Measurements from ENCODE around the gene EPSTI1. TPM values are rescaled to one million over a fixed set of nuclear protein-coding genes. Genes with fewer than 3 reads are reported as not detected.

The EPSTI1 gene
- total RNA-seq, 1 donor: 15.1 TPM

- TF ChIP-seq, protein P1, sequence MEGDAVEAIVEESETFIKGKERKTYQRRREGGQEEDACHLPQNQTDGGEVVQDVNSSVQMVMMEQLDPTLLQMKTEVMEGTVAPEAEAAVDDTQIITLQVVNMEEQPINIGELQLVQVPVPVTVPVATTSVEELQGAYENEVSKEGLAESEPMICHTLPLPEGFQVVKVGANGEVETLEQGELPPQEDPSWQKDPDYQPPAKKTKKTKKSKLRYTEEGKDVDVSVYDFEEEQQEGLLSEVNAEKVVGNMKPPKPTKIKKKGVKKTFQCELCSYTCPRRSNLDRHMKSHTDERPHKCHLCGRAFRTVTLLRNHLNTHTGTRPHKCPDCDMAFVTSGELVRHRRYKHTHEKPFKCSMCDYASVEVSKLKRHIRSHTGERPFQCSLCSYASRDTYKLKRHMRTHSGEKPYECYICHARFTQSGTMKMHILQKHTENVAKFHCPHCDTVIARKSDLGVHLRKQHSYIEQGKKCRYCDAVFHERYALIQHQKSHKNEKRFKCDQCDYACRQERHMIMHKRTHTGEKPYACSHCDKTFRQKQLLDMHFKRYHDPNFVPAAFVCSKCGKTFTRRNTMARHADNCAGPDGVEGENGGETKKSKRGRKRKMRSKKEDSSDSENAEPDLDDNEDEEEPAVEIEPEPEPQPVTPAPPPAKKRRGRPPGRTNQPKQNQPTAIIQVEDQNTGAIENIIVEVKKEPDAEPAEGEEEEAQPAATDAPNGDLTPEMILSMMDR (IDR thresholded peaks at IDR 0.05; ENCODE audit: insufficient read depth, low read depth, low read length): no peak
- DNase-seq (ENCODE audit: low read depth): no peak
- no peak overlapping the region for H3K4me3 ChIP-seq (ENCODE audit: low read depth, low read length)
Observed at GRCh38 chr13:42967660-42968059, 24.4 kb downstream of the EPSTI1 start.

DNA sequence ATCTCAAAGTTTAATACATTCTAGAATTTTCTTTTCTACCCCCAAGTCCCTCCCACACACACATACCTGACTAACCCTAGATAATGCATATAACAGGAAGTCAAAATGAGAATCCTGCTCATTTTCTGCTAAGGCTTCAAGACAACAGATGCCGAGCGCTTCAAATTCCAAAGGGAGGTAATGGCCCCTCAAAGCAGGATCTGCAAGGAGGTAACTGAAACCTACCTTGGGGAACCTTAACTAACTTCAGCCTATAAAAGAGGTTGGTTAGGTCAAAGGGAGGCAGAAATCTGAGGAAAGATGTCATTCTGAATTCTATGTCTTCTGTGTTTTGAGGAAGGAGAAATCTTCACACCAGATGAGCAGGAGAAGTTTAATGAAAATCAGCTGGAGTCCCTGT, 26.8 kb downstream of the EPSTI1 start:
- TF ChIP-seq, protein P1 (IDR thresholded peaks at IDR 0.05; ENCODE audit: insufficient read depth, low read depth, low read length): no peak
- DNase-seq (ENCODE audit: low read depth): no peak
- H3K4me3 ChIP-seq (ENCODE audit: low read depth, low read length): no peak overlapping the region

DNA sequence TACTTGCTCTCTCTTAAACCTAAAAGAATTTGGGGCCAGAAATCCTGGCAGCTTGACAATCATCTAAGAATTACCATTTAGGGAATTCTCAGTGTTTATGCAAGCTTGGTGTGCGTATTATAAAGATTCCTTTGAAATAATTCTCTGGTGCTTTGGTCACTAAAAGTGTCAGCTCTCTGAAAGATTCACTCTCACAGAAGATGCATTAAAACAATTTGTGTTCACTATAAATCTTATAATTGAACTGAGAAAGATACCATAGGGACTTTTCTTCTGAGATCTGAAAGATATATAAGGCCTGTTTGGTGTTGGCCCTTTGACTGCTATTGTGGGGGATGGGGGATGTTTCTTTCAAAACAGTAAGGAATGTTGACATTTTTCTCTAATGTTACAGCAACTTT, 27.3 kb downstream of the EPSTI1 start:
- peak; percentile 48 for DNase-seq (ENCODE audit: low read depth)
- no peak overlapping the region for H3K4me3 ChIP-seq (ENCODE audit: low read depth, low read length)
- TF ChIP-seq, protein P1 (IDR thresholded peaks at IDR 0.05; ENCODE audit: insufficient read depth, low read depth, low read length): no peak

- TF ChIP-seq, protein P1 (IDR thresholded peaks at IDR 0.05; ENCODE audit: insufficient read depth, low read depth, low read length): no peak
- no peak overlapping the region for H3K4me3 ChIP-seq (ENCODE audit: low read depth, low read length)
- no peak for DNase-seq (ENCODE audit: low read depth)
Observed at GRCh38 chr13:42959615-42960014, 32.4 kb downstream of the EPSTI1 start.

GRCh38 chr13:42957881-42958280, 34.2 kb downstream of the EPSTI1 start:
- TF ChIP-seq, protein P1 (IDR thresholded peaks at IDR 0.05; ENCODE audit: insufficient read depth, low read depth, low read length): no peak
- H3K4me3 ChIP-seq (ENCODE audit: low read depth, low read length): no peak overlapping the region
- no peak for DNase-seq (ENCODE audit: low read depth)

DNA sequence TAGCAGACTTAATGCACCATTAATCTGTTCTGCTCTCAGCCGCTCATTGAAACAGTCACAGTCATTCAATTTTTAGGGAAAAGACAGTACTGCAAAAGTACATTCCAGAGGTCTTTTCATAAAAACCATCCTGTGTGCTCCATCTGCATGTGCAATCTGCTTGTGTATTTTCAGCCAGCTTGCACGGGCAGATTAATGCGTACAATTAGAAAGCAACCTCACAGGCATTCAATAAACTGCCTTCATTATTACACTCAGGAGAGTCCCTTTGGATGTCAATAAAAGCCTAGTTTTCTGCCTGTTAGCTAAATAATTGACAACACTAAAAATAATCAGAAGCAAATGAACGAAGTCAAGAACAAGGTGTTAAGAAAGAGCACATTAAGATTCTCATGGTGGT, 41.9 kb downstream of the EPSTI1 start:
- TF ChIP-seq, protein P1 (IDR thresholded peaks at IDR 0.05; ENCODE audit: insufficient read depth, low read depth, low read length): no peak
- DNase-seq (ENCODE audit: low read depth): no peak
- no peak overlapping the region for H3K4me3 ChIP-seq (ENCODE audit: low read depth, low read length)

- TF ChIP-seq, protein P1 (IDR thresholded peaks at IDR 0.05; ENCODE audit: insufficient read depth, low read depth, low read length): no peak
- no peak overlapping the region for H3K4me3 ChIP-seq (ENCODE audit: low read depth, low read length)
- no peak for DNase-seq (ENCODE audit: low read depth)
Observed at GRCh38 chr13:42947925-42948324, 44.1 kb downstream of the EPSTI1 start.
